ENCODE measurements around the gene SYK.

The SYK gene

GRCh38 chr9:90892918-90893317, 91.3 kb downstream of the SYK start:
- TF ChIP-seq CTCF (IDR thresholded peaks at IDR 0.05; ENCODE audit: control insufficient read depth, extremely low read depth, insufficient read depth): no peak
- no peak for DNase-seq (ENCODE audit: low read depth)
- no peak overlapping the region for H3K4me3 ChIP-seq (ENCODE audit: low read depth, low read length)

GRCh38 chr9:90893706-90894105, 92.1 kb downstream of the SYK start:
- TF ChIP-seq CTCF (IDR thresholded peaks at IDR 0.05; ENCODE audit: control insufficient read depth, extremely low read depth, insufficient read depth): no peak
- no peak overlapping the region for H3K4me3 ChIP-seq (ENCODE audit: low read depth, low read length)

GRCh38 chr9:90894986-90895687, 93.5 kb downstream of the SYK start:
- DNase-seq (ENCODE audit: low read depth): no peak
- peak; percentile 64 for TF ChIP-seq CTCF (IDR thresholded peaks at IDR 0.05; ENCODE audit: control insufficient read depth, extremely low read depth, insufficient read depth)
- no peak overlapping the region for H3K4me3 ChIP-seq (ENCODE audit: low read depth, low read length)

More at GRCh38 chr9:90893706-90894105, 92.1 kb downstream of the SYK start:
- DNase-seq (ENCODE audit: low read depth): no peak

GRCh38 chr9:90895786-90896185, 94.2 kb downstream of the SYK start:
- TF ChIP-seq CTCF (IDR thresholded peaks at IDR 0.05; ENCODE audit: control insufficient read depth, extremely low read depth, insufficient read depth): no peak
- H3K4me3 ChIP-seq (ENCODE audit: low read depth, low read length): no peak overlapping the region
- DNase-seq (ENCODE audit: low read depth): peak; percentile 19

GRCh38 chr9:90896231-90896630, 94.6 kb downstream of the SYK start:
- TF ChIP-seq CTCF (IDR thresholded peaks at IDR 0.05; ENCODE audit: control insufficient read depth, extremely low read depth, insufficient read depth): no peak
- no peak for DNase-seq (ENCODE audit: low read depth)
- H3K4me3 ChIP-seq (ENCODE audit: low read depth, low read length): no peak overlapping the region

GRCh38 chr9:90898228-90898627, 96.6 kb downstream of the SYK start:
- no peak for DNase-seq (ENCODE audit: low read depth)
- H3K4me3 ChIP-seq (ENCODE audit: low read depth, low read length): no peak overlapping the region
- TF ChIP-seq CTCF (IDR thresholded peaks at IDR 0.05; ENCODE audit: control insufficient read depth, extremely low read depth, insufficient read depth): no peak

- no peak for DNase-seq (ENCODE audit: low read depth)
- no peak overlapping the region for H3K4me3 ChIP-seq (ENCODE audit: low read depth, low read length)
- TF ChIP-seq CTCF (IDR thresholded peaks at IDR 0.05; ENCODE audit: control insufficient read depth, extremely low read depth, insufficient read depth): no peak
Observed at GRCh38 chr9:90899287-90899686, 97.7 kb downstream of the SYK start.
